Neural cell (in vitro differentiated cells): ENCODE results near the gene PCP4.

Experiments
- CTCF ChIP-seq: fragments of 450-650 bp; IDR thresholded peaks from 2 replicates; pipeline ENCODE4 v1.5.1; 2014; ENCODE audit warnings: antibody characterized with exemption, mild to moderate bottlenecking, moderate library complexity; ENCODE audit not compliant: poor library complexity, severe bottlenecking
- EP300 ChIP-seq: fragments of 450-650 bp; conservative IDR thresholded peaks from 2 replicates; pipeline ENCODE4 v1.6.1; 2014; ENCODE audit warnings: antibody characterized with exemption, mild to moderate bottlenecking, moderate library complexity; ENCODE audit not compliant: poor library complexity, severe bottlenecking
- EZH2 ChIP-seq: fragments of 200-600, 300-800 bp; shearing (Covaris generic), sonication (generic); IDR thresholded peaks from 2 replicates; pipeline ENCODE4 v1.6.1; 2014; ENCODE audit warnings: antibody characterized with exemption, low read length, borderline replicate concordance, mild to moderate bottlenecking; ENCODE audit not compliant: insufficient read depth, poor library complexity, severe bottlenecking
- MXI1 ChIP-seq: fragments of 450-650 bp; conservative IDR thresholded peaks from 2 replicates; pipeline ENCODE4 v1.6.1; 2014; ENCODE audit warnings: antibody characterized with exemption, mild to moderate bottlenecking; ENCODE audit not compliant: poor library complexity, severe bottlenecking
- POLR2AphosphoS5 ChIP-seq: IDR thresholded peaks from 2 replicates; pipeline ENCODE4 v1.6.1; 2012
- RAD21 ChIP-seq: fragments of 450-650 bp; conservative IDR thresholded peaks from 2 replicates; pipeline ENCODE4 v1.6.1; 2014; ENCODE audit warnings: antibody characterized with exemption, mild to moderate bottlenecking, moderate library complexity
- REST ChIP-seq: IDR thresholded peaks from 2 replicates; pipeline ENCODE4 v1.6.1; 2012; ENCODE audit warnings: borderline replicate concordance
- SMC3 ChIP-seq: fragments of 450-650 bp; conservative IDR thresholded peaks from 2 replicates; pipeline ENCODE4 v1.6.1; 2014; ENCODE audit warnings: antibody characterized with exemption, mild to moderate bottlenecking, moderate library complexity; ENCODE audit not compliant: poor library complexity
- TAF1 ChIP-seq: IDR thresholded peaks from 2 replicates; pipeline ENCODE4 v1.6.1; 2012; ENCODE audit warnings: low read depth

GRCh38 chr21:39918558-39918957 lies 51.3 kb downstream of the PCP4 start:
- no peak for TF ChIP-seq CTCF
- TF ChIP-seq TAF1 = no peak
- no peak for TF ChIP-seq POLR2AphosphoS5
- TF ChIP-seq EP300 = no peak
- TF ChIP-seq SMC3 = no peak
- no peak for TF ChIP-seq RAD21
- TF ChIP-seq EZH2 = no peak
- TF ChIP-seq REST = no peak
- no peak for TF ChIP-seq MXI1
